SK-N-MC (cell line): ENCODE results near the gene CCDC158.

Experiments
- DNase-seq: peaks from one replicate; pipeline ENCODE4 v3.0.0-alpha.2; 2011; ENCODE audit warnings: low read depth, low spot score
- H3K27ac ChIP-seq: fragments of 200-600 bp; sonication (generic); 2 replicates; pipeline ENCODE4 v1.5.1; 2016; ENCODE audit warnings: mixed run types
- H3K36me3 ChIP-seq: fragments of 200-600 bp; sonication (generic); 2 replicates; pipeline ENCODE4 v1.6.1; 2017; ENCODE audit warnings: antibody characterized with exemption, low read length, mixed read lengths; ENCODE audit not compliant: insufficient read depth
- H3K4me3 ChIP-seq: fragments of 200-600 bp; sonication (generic); 2 replicates; pipeline ENCODE4 v1.5.1; 2016
- H3K9ac ChIP-seq: fragments of 200-600 bp; sonication (generic); 2 replicates; pipeline ENCODE4 v1.8.0; 2017; ENCODE audit warnings: mixed run types, mixed read lengths; ENCODE audit not compliant: insufficient read length
- H3K9me3 ChIP-seq: fragments of 200-600 bp; sonication (generic); 2 replicates; pipeline ENCODE4 v1.6.1; 2017; ENCODE audit warnings: low read depth, mild to moderate bottlenecking, antibody characterized with exemption, low read length, moderate library complexity, mixed read lengths
- EZH2 ChIP-seq: fragments of 200-600 bp; sonication (generic); IDR thresholded peaks from one replicate; pipeline ENCODE4 v1.6.1; 2017; ENCODE audit warnings: antibody characterized with exemption
- FOXP2 ChIP-seq: optimal IDR thresholded peaks from 2 replicates; pipeline ENCODE3; 2011; ENCODE audit warnings: mild to moderate bottlenecking, moderate library complexity; ENCODE audit not compliant: insufficient read depth; ENCODE audit errors: extremely low read length, control extremely low read depth
- POLR2AphosphoS5 ChIP-seq: IDR thresholded peaks from 2 replicates; pipeline ENCODE4 v1.6.1; 2012; ENCODE audit warnings: mild to moderate bottlenecking, low read depth, low read length, borderline replicate concordance

The CCDC158 gene

DNA sequence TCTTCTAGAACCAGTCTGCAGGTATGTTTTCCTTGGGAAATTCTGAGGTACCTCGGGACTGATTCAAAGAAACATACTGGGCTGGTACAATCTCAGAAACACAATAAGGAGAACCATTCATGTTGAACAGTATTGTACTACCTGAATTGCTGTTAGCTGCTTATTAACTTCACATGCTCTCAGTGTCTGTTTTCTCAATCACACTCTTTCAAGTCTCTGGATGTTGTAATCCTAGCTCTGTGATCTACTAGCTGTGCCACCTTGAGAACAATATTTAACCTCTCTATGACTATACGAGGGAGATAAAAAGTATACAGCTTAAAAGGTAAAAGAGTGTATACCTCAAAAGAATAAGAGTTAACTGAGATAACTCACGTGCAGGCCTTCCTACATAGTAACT is 10.3 kb downstream of the CCDC158 start:
- TF ChIP-seq EZH2 (no peak), POLR2AphosphoS5 (no peak), FOXP2 (no peak)
- Histone ChIP-seq H3K27ac (no peak overlapping the region), H3K9ac (no peak overlapping the region), H3K36me3 (no peaks in the 10 kb centered on the region), H3K9me3 (no peaks in the 10 kb centered on the region), H3K4me3 (no peak overlapping the region)
- DNase-seq, result no peak

GRCh38 chr4:76407440-76408119 is 13.4 kb downstream of the CCDC158 start:
- H3K36me3 ChIP-seq, result no peaks in the 10 kb centered on the region
- DNase-seq, result no peak
- no peak overlapping the region for H3K9ac ChIP-seq
- TF ChIP-seq POLR2AphosphoS5 (no peak), FOXP2 (no peak), EZH2 (no peak)
- H3K4me3 ChIP-seq, result no peak overlapping the region
- no peak overlapping the region for H3K27ac ChIP-seq
- no peaks in the 10 kb centered on the region for H3K9me3 ChIP-seq

GRCh38 chr4:76406081-76406480 is 14.9 kb downstream of the CCDC158 start:
- TF ChIP-seq POLR2AphosphoS5, result no peak
- no peak overlapping the region for H3K9ac ChIP-seq

DNA sequence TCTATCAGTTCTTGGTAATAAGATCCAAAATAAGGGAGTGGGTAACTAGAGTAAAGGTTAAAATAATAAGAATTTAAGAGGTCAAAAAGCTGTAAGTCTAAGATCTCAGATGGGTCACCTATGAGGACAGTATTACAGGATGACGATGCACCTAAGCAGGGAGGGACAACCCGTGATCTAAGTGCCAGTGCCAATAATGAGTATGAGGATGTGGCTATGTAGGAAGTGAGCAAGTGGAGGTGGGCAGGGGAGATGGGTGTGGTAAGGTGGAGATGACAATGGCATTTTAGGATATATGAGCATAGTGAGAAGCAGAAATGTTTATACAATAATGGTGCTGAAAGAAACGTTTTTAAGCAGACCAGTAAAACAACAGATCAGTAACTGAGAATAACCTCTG is 19.3 kb downstream of the CCDC158 start:
- no peaks in the 10 kb centered on the region for H3K9me3 ChIP-seq
- no peak for DNase-seq
- no peak overlapping the region for H3K4me3 ChIP-seq
- no peak overlapping the region for H3K9ac ChIP-seq
- no peak overlapping the region for H3K27ac ChIP-seq
- no peak for TF ChIP-seq POLR2AphosphoS5
- TF ChIP-seq EZH2, result no peak
- TF ChIP-seq FOXP2, result no peak
- H3K36me3 ChIP-seq, result no peaks in the 10 kb centered on the region

More at GRCh38 chr4:76406081-76406480, 14.9 kb downstream of the CCDC158 start:
- Histone ChIP-seq H3K4me3 (no peak overlapping the region), H3K9me3 (no peaks in the 10 kb centered on the region), H3K27ac (no peak overlapping the region), H3K36me3 (no peaks in the 10 kb centered on the region)
- no peak for DNase-seq

DNA sequence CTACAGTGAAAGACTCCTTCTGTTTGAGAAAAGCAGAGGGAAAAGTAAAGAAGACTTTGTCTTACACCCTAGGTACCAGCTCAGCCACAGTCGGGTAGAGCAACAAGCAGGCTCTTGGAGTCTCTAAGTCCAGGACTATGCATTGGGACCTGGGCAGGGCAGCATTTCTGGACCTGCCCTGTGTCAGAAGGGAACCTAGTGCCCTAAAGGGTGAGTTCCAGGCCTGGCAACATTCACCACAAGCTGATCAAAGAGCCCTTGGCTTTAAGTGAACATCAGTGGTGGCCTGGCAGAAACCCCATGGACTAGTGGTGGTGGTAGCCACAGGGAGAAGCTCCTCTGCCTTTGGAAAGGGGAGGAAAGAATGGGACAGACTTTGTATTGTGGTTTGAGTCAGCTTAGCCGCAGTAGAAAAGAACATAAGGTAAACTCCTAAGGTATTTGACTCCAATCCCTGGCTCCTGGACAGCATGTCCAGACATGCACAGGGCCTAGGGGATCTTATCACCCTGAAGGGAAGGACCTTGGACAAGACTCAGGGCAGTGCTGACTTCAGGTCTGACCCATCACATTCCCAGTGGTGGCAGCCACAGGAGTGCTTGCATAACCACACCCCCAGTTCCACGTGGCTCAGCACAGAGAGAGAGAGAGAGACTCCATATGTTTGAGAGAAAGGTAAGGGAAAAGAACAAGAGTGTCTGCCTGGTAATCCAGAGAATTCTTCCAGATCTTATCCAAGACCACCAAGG is 32.6 kb downstream of the CCDC158 start:
- no peaks in the 10 kb centered on the region for H3K9me3 ChIP-seq
- H3K9ac ChIP-seq, result no peak overlapping the region
- no peaks in the 10 kb centered on the region for H3K36me3 ChIP-seq
- H3K4me3 ChIP-seq, result no peak overlapping the region
- no peak overlapping the region for H3K27ac ChIP-seq
- TF ChIP-seq FOXP2 (no peak), EZH2 (no peak), POLR2AphosphoS5 (no peak)
- no peak for DNase-seq

DNA sequence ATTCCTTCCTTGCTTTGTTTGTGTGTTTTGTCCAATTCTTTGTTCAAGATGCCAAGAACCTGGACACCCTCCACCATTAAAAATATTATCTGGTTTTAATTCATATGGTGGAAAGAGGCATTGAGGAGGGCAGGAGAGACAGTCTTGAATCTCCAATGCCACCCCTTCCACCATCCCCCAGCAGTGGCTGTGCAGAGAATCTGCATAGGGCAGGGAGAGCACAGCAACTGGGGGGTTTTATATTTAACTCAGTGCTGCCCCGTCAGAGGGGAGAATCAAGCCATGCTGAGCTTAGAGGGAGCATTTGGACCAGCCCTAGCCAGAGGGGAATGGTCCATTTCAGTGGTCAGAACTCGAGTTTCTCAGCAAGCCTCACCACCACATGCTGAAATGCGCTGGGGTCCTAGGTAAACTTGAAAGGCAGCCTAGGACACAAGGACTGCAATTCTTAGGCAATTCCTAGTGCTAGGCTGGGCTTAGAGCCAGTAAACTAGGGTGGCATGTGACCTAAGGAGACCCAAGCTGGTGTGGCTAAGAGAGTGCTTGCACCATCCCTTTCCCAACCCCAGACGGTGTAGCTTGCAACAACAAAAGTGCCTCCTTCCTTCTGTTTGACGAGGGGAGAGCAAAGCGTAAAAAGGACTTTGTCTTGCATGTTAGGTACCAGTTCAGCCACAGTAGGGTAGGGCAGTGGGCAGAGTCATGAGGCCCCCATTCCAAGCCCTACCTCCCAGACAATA is 34.2 kb downstream of the CCDC158 start:
- no peak overlapping the region for H3K9ac ChIP-seq
- H3K9me3 ChIP-seq, result no peaks in the 10 kb centered on the region
- H3K36me3 ChIP-seq, result no peaks in the 10 kb centered on the region
- H3K4me3 ChIP-seq, result no peak overlapping the region
- no peak for DNase-seq
- TF ChIP-seq EZH2, result no peak
- no peak for TF ChIP-seq FOXP2
- TF ChIP-seq POLR2AphosphoS5, result no peak
- no peak overlapping the region for H3K27ac ChIP-seq

GRCh38 chr4:76385974-76386373 is 35.0 kb downstream of the CCDC158 start:
- Histone ChIP-seq H3K36me3 (no peaks in the 10 kb centered on the region), H3K27ac (no peak overlapping the region), H3K9ac (no peak overlapping the region), H3K4me3 (no peak overlapping the region), H3K9me3 (no peaks in the 10 kb centered on the region)
- no peak for DNase-seq
- TF ChIP-seq FOXP2 (no peak), EZH2 (no peak), POLR2AphosphoS5 (no peak)

GRCh38 chr4:76384052-76384451 is 36.9 kb downstream of the CCDC158 start:
- Histone ChIP-seq H3K4me3 (no peak overlapping the region), H3K9me3 (no peaks in the 10 kb centered on the region), H3K27ac (no peak overlapping the region), H3K36me3 (no peaks in the 10 kb centered on the region), H3K9ac (no peak overlapping the region)
- TF ChIP-seq FOXP2, result no peak
- TF ChIP-seq EZH2, result no peak
- no peak for TF ChIP-seq POLR2AphosphoS5
- DNase-seq, result peak; percentile 14
